Neural progenitor cell (in vitro differentiated cells): Measurements from ENCODE around the gene MKNK1. TPM values are rescaled to one million over a fixed set of nuclear protein-coding genes. Genes with fewer than 3 reads are reported as not detected.
A peak's percentile ranks its signal among the peaks of the same experiment; 100 is the strongest.

Experiments used
- DNase-seq: peaks from one replicate; pipeline ENCODE4 v3.0.0-alpha.2; 2016; ENCODE audit warnings: low spot score
- H2AFZ ChIP-seq: fragments of 200-600 bp; sonication (generic); replicated peaks from 2 replicates; pipeline ENCODE4 v1.6.1; 2016; ENCODE audit warnings: antibody characterized with exemption
- H3F3A ChIP-seq: fragments of 200-600 bp; sonication (generic); 2 replicates; pipeline ENCODE4 v1.6.1; 2016; ENCODE audit warnings: antibody characterized with exemption, low read depth
- H3K27ac ChIP-seq: fragments of 200-600 bp; sonication (generic); 2 replicates; pipeline ENCODE4 v1.5.1; 2016; ENCODE audit warnings: mild to moderate bottlenecking
- H3K27me3 ChIP-seq: fragments of 200-600 bp; sonication (generic); 2 replicates; pipeline ENCODE4 v1.6.1; 2016; ENCODE audit warnings: mild to moderate bottlenecking, moderate library complexity
- H3K36me3 ChIP-seq: fragments of 200-600 bp; sonication (generic); 2 replicates; pipeline ENCODE4 v1.5.1; 2016
- H3K4me1 ChIP-seq: fragments of 200-600 bp; sonication (generic); 2 replicates; pipeline ENCODE4 v1.6.1; 2016; ENCODE audit warnings: mixed run types
- H3K4me2 ChIP-seq: fragments of 200-600 bp; sonication (generic); 2 replicates; pipeline ENCODE4 v1.6.1; 2016
- H3K4me3 ChIP-seq: fragments of 200-600 bp; sonication (generic); 2 replicates; pipeline ENCODE4 v1.5.1; 2016
- H3K79me2 ChIP-seq: fragments of 200-600 bp; sonication (generic); 2 replicates; pipeline ENCODE4 v1.6.1; 2016; ENCODE audit warnings: low read depth
- H3K9ac ChIP-seq: fragments of 200-600 bp; sonication (generic); 2 replicates; pipeline ENCODE4 v1.6.1; 2016
- H3K9me3 ChIP-seq: fragments of 200-600 bp; sonication (generic); 2 replicates; pipeline ENCODE4 v1.5.1; 2016; ENCODE audit warnings: low read depth
- H4K20me1 ChIP-seq: fragments of 200-600 bp; sonication (generic); 2 replicates; pipeline ENCODE4 v1.6.1; 2016; ENCODE audit warnings: low read depth
- H3K27ac Mint-ChIP-seq: 3 replicates; pipeline ENCODE4 v1.8.0; 2021; ENCODE audit warnings: mixed read lengths
- H3K27me3 Mint-ChIP-seq: 2 replicates; pipeline ENCODE4 v1.8.0; 2022; ENCODE audit warnings: low read depth, mild to moderate bottlenecking, inconsistent platforms, moderate library complexity, mixed read lengths; ENCODE audit not compliant: insufficient read depth
- H3K36me3 Mint-ChIP-seq: 3 replicates; pipeline ENCODE4 v1.8.0; 2021; ENCODE audit warnings: mixed read lengths
- H3K4me1 Mint-ChIP-seq: 3 replicates; pipeline ENCODE4 v1.8.0; 2021; ENCODE audit warnings: mixed read lengths
- H3K4me3 Mint-ChIP-seq: 3 replicates; pipeline ENCODE4 v1.8.0; 2021; ENCODE audit warnings: mild to moderate bottlenecking, moderate library complexity, mixed read lengths
- H3K9me3 Mint-ChIP-seq: 3 replicates; pipeline ENCODE4 v1.8.0; 2020; ENCODE audit warnings: mixed read lengths
- EZH2 ChIP-seq: fragments of 200-600 bp; sonication (generic); IDR thresholded peaks from 2 replicates; pipeline ENCODE4 v1.6.1; 2017; ENCODE audit warnings: antibody characterized with exemption, mild to moderate bottlenecking, moderate library complexity
- EZH2phosphoT487 ChIP-seq: fragments of 200-600 bp; sonication (generic); IDR thresholded peaks from 2 replicates; pipeline ENCODE4 v1.6.1; 2017; ENCODE audit warnings: antibody characterized with exemption
- total RNA-seq: library from RNA; depleted of rRNA; stranded (reverse); fragments of >200 nt; gene quantifications from 2 replicates; pipeline ENCODE4 v1.2.3, GENCODE V29; 2015; ENCODE audit warnings: low replicate concordance
- TF ChIP-seq, protein P1 (sequence below): fragments of 200-600 bp; sonication (generic); IDR thresholded peaks from 2 replicates; pipeline ENCODE4 v1.5.1; 2017; ENCODE audit warnings: antibody characterized with exemption, mild to moderate bottlenecking

The MKNK1 gene
- total RNA-seq, 1 donor from 2014 or later, result 10.5 TPM

DNA sequence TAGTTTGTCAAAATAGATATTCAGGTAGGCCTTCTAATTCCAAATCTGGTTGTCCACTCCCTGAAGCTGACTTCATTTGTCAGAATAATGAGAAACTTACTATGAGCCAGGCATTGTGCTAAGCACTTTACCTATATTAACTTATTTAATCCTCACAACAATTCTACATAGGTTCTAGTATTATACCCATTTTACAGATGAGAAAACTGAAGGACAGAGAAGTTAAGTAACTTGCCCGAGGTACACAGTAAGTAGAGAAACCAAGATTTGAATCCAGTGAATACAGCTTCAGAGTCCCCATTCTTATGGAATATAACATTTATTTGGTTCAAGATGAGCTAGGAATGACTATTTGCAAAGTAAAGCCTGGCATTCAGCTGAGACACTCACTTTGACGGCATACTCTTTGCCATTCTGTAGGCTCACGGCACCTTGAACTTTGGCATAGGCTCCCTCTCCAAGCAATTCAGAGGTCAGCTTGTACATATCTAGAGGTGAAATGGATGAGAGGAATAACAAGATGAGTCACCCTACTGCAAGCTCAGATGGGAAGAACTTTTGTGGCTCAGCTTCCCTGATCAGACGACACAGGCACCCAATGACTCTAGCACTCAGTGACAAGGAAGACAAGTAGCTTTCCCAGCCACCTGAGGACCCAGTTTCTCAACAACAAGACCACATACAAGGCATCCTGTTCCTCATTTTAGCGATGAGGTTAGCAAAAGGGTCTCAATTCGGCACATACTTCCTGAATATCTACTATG lies 23.7 kb downstream of the MKNK1 start:
- no peaks in the 10 kb centered on the region for H3K36me3 ChIP-seq
- Mint-ChIP-seq H3K27me3 (no peaks in the 10 kb centered on the region), H3K9me3 (no peaks in the 10 kb centered on the region), H3K4me3 (no peak overlapping the region), H3K4me1 (peaks cover 14% of the 10 kb centered on the region), H3K27ac (no peak overlapping the region), H3K36me3 (peaks cover 7% of the 10 kb centered on the region)
- H3K27ac ChIP-seq, result no peak overlapping the region
- H3K79me2 ChIP-seq, result no peaks in the 10 kb centered on the region
- H4K20me1 ChIP-seq, result no peaks in the 10 kb centered on the region
- H3K27me3 ChIP-seq, result no peaks in the 10 kb centered on the region
- H3F3A ChIP-seq, result peaks cover 20% of the 10 kb centered on the region
- no peak for DNase-seq
- H3K9ac ChIP-seq, result no peak overlapping the region
- H3K9me3 ChIP-seq, result no peaks in the 10 kb centered on the region
- H3K4me3 ChIP-seq, result no peak overlapping the region
- H3K4me2 ChIP-seq, result no peak overlapping the region
- H3K4me1 ChIP-seq, result peaks cover 33% of the 10 kb centered on the region
- no peak overlapping the region for H2AFZ ChIP-seq
- TF ChIP-seq EZH2 (no peak), EZH2phosphoT487 (no peak)
- TF ChIP-seq, protein P1, sequence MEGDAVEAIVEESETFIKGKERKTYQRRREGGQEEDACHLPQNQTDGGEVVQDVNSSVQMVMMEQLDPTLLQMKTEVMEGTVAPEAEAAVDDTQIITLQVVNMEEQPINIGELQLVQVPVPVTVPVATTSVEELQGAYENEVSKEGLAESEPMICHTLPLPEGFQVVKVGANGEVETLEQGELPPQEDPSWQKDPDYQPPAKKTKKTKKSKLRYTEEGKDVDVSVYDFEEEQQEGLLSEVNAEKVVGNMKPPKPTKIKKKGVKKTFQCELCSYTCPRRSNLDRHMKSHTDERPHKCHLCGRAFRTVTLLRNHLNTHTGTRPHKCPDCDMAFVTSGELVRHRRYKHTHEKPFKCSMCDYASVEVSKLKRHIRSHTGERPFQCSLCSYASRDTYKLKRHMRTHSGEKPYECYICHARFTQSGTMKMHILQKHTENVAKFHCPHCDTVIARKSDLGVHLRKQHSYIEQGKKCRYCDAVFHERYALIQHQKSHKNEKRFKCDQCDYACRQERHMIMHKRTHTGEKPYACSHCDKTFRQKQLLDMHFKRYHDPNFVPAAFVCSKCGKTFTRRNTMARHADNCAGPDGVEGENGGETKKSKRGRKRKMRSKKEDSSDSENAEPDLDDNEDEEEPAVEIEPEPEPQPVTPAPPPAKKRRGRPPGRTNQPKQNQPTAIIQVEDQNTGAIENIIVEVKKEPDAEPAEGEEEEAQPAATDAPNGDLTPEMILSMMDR, result no peak

DNA sequence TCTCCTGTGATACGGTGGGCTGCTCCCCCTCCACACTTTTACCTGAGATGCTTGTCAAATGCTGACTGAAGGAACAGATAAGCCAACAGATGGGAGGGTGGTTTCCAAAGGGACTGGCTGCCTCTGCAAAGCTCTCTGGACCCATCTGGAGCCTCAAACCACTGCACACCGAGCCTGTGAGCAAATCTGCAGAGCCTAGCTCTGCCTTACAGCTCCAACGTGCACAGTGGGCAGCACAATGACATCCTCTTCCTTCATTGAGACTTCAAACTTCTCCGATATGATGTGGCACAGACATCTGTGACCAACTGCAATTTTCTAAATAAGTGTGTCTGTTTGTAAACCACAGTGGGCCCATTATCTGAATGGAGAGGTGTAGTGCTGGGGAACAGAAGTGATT lies 26.4 kb downstream of the MKNK1 start:
- Histone ChIP-seq H3K9me3 (no peaks in the 10 kb centered on the region), H3K9ac (no peak overlapping the region), H3K4me2 (no peak overlapping the region), H3K4me1 (peaks cover 29% of the 10 kb centered on the region), H3K36me3 (no peaks in the 10 kb centered on the region), H3K4me3 (no peak overlapping the region), H3K79me2 (no peaks in the 10 kb centered on the region), H4K20me1 (no peaks in the 10 kb centered on the region), H2AFZ (no peak overlapping the region), H3K27me3 (no peaks in the 10 kb centered on the region), H3F3A (peaks cover 33% of the 10 kb centered on the region), H3K27ac (no peak overlapping the region)
- Mint-ChIP-seq H3K27ac (no peak overlapping the region), H3K4me3 (no peak overlapping the region), H3K9me3 (no peaks in the 10 kb centered on the region), H3K36me3 (peaks cover 5% of the 10 kb centered on the region), H3K4me1 (peaks cover 16% of the 10 kb centered on the region), H3K27me3 (no peaks in the 10 kb centered on the region)
- TF ChIP-seq, protein P1, result no peak
- no peak for TF ChIP-seq EZH2phosphoT487
- TF ChIP-seq EZH2, result no peak
- no peak for DNase-seq

DNA sequence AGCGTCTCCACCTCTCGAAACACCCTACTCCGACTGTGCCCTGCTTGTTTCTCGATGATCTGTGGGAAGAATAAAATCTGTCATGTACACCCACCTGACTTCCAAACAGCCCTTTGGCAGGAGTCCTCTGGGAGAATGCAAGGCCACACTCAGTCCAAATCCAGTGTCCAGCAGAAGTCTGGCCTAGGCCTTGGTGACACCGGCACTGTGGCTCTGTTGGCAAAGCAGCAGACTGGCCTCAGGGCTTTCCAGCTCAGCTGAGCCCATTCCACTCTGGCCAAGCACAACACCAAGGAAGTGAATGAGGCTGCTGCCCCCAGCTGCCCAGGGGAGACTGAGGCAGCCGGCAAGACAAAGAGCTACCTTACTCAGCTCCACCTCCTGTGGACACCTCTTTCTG lies 27.5 kb downstream of the MKNK1 start:
- no peak overlapping the region for H2AFZ ChIP-seq
- no peaks in the 10 kb centered on the region for H3K36me3 Mint-ChIP-seq
- peaks cover 28% of the 10 kb centered on the region for H3F3A ChIP-seq
- no peak overlapping the region for H3K27ac ChIP-seq
- H3K4me1 ChIP-seq, result peaks cover 22% of the 10 kb centered on the region
- H3K4me3 ChIP-seq, result no peak overlapping the region
- no peaks in the 10 kb centered on the region for H4K20me1 ChIP-seq
- no peak for DNase-seq
- peaks cover 16% of the 10 kb centered on the region for H3K4me1 Mint-ChIP-seq
- H3K27me3 ChIP-seq, result no peaks in the 10 kb centered on the region
- H3K4me2 ChIP-seq, result peak overlapping the region; percentile 66
- H3K9ac ChIP-seq, result no peak overlapping the region
- no peak overlapping the region for H3K27ac Mint-ChIP-seq
- H3K79me2 ChIP-seq, result no peaks in the 10 kb centered on the region
- no peaks in the 10 kb centered on the region for H3K36me3 ChIP-seq
- TF ChIP-seq EZH2 (no peak), EZH2phosphoT487 (no peak)
- TF ChIP-seq, protein P1, result no peak
- H3K9me3 Mint-ChIP-seq, result no peaks in the 10 kb centered on the region
- no peaks in the 10 kb centered on the region for H3K27me3 Mint-ChIP-seq
- H3K4me3 Mint-ChIP-seq, result no peak overlapping the region
- no peaks in the 10 kb centered on the region for H3K9me3 ChIP-seq
